ENCODE results near the gene DAZAP1.

Gene DAZAP1

GRCh38 chr19:1469255-1470054 is 62.1 kb downstream of the DAZAP1 start:
- Mint-ChIP-seq H3K4me3 (no peak overlapping the region), H3K9me3 (no peaks in the 10 kb centered on the region), H3K4me1 (peaks cover 5% of the 10 kb centered on the region), H3K27ac (no peak overlapping the region), H3K36me3 (ENCODE audit: low read depth) (no peaks in the 10 kb centered on the region), H3K27me3 (ENCODE audit: low read depth) (peaks cover 67% of the 10 kb centered on the region)
- TF ChIP-seq, protein P1, sequence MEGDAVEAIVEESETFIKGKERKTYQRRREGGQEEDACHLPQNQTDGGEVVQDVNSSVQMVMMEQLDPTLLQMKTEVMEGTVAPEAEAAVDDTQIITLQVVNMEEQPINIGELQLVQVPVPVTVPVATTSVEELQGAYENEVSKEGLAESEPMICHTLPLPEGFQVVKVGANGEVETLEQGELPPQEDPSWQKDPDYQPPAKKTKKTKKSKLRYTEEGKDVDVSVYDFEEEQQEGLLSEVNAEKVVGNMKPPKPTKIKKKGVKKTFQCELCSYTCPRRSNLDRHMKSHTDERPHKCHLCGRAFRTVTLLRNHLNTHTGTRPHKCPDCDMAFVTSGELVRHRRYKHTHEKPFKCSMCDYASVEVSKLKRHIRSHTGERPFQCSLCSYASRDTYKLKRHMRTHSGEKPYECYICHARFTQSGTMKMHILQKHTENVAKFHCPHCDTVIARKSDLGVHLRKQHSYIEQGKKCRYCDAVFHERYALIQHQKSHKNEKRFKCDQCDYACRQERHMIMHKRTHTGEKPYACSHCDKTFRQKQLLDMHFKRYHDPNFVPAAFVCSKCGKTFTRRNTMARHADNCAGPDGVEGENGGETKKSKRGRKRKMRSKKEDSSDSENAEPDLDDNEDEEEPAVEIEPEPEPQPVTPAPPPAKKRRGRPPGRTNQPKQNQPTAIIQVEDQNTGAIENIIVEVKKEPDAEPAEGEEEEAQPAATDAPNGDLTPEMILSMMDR (IDR thresholded peaks at IDR 0.05; ENCODE audit: unreplicated experiment in 3 of 3), result no peak

GRCh38 chr19:1470055-1470304 is 62.6 kb downstream of the DAZAP1 start:
- Mint-ChIP-seq H3K9me3 (no peaks in the 10 kb centered on the region), H3K27me3 (ENCODE audit: low read depth) (peaks cover 62% of the 10 kb centered on the region), H3K4me3 (peak overlapping the region; percentile 46 to 71 (median 66)), H3K36me3 (ENCODE audit: low read depth) (no peaks in the 10 kb centered on the region), H3K27ac (no peak overlapping the region), H3K4me1 (peaks cover 5% of the 10 kb centered on the region)
- TF ChIP-seq, protein P1 (IDR thresholded peaks at IDR 0.05; ENCODE audit: unreplicated experiment in 3 of 3), result no peak

DNA sequence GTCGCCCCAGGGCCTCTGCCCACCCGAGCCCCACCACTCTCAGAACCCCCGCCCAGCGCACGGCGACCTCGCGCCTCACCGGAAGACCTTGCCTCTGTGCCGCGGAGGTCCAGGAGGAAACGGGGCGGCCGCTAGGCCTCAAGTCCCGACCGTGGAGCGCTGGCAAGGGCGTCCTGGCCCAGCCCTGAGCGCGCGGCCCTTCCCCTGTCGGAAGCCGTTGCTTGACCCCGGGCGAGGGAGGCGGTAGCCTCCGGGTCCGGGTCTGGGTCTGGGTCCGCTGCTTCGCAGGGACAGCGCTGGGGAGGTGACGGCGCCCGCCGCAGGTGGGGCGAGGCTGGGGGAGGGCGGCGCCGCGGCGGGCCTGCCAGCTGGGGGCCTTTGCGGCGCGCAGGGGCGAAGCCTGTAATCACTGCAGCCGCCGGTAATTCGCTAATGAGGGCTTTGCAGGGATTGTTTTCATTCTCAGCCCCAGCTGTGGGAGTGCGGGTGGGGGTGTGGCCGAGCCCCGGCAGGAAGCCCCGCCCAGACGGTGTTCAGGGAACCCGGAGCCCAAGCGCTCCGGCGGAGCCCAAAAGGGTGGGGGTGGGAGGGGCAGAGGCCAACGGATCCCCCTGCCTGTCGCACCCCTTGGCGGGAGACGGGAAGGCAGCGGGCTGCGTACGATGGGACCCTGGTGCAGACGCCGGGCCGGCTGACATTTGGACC is 63.1 kb downstream of the DAZAP1 start:
- no peaks in the 10 kb centered on the region for H3K36me3 Mint-ChIP-seq (ENCODE audit: low read depth)
- H3K27ac Mint-ChIP-seq, result no peak overlapping the region
- TF ChIP-seq, protein P1 (IDR thresholded peaks at IDR 0.05; ENCODE audit: unreplicated experiment in 3 of 3), result no peak
- peaks cover 5% of the 10 kb centered on the region for H3K4me1 Mint-ChIP-seq
- H3K4me3 Mint-ChIP-seq, result peak overlapping the region; percentile 46 to 71 (median 66)
- no peaks in the 10 kb centered on the region for H3K9me3 Mint-ChIP-seq
- peaks cover 61% of the 10 kb centered on the region for H3K27me3 Mint-ChIP-seq (ENCODE audit: low read depth)

DNA sequence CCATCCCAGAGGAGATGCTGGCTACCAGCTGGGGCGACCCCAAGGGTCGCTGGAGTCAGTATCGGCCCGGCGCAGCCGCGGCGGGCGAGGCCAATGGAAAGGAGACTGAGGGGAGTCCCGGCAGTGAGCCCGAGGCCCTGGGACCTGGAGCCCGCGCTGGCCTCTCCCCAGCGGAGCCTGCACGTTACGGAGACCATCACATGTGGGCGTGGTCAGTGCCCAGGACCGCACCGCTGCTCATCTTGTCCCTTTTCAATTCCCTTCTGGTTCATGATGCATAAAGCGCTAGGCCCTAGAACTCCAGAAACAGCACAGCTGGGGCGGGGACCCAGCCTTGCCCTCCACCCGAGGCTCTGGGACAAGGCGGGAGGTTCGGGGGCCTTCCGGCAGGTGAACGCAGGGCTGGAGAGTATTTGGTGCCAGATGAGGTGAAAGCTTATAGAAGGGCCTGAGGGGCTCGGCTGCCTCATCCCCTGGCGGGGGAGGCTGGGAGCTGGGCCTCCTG is 63.7 kb downstream of the DAZAP1 start:
- Mint-ChIP-seq H3K36me3 (ENCODE audit: low read depth) (no peaks in the 10 kb centered on the region), H3K4me3 (peak overlapping the region in 2 of 3 experiments; percentile 48 to 58), H3K27ac (no peak overlapping the region), H3K9me3 (no peaks in the 10 kb centered on the region), H3K4me1 (peaks cover 5% of the 10 kb centered on the region), H3K27me3 (ENCODE audit: low read depth) (peaks cover 57% of the 10 kb centered on the region)
- TF ChIP-seq, protein P1 (IDR thresholded peaks at IDR 0.05; ENCODE audit: unreplicated experiment in 3 of 3), result peak in 1 of 3 experiments; percentile 26

GRCh38 chr19:1471515-1472160 is 64.3 kb downstream of the DAZAP1 start:
- peaks cover 5% of the 10 kb centered on the region for H3K4me1 Mint-ChIP-seq
- H3K27me3 Mint-ChIP-seq (ENCODE audit: low read depth), result peaks cover 58% of the 10 kb centered on the region
- H3K4me3 Mint-ChIP-seq, result no peak overlapping the region
- no peak overlapping the region for H3K27ac Mint-ChIP-seq
- no peaks in the 10 kb centered on the region for H3K9me3 Mint-ChIP-seq
- TF ChIP-seq, protein P1 (IDR thresholded peaks at IDR 0.05; ENCODE audit: unreplicated experiment in 3 of 3), result peak in 1 of 3 experiments; percentile 6
- H3K36me3 Mint-ChIP-seq (ENCODE audit: low read depth), result no peaks in the 10 kb centered on the region
